ENCODE data around the gene OR6B3.

DNA sequence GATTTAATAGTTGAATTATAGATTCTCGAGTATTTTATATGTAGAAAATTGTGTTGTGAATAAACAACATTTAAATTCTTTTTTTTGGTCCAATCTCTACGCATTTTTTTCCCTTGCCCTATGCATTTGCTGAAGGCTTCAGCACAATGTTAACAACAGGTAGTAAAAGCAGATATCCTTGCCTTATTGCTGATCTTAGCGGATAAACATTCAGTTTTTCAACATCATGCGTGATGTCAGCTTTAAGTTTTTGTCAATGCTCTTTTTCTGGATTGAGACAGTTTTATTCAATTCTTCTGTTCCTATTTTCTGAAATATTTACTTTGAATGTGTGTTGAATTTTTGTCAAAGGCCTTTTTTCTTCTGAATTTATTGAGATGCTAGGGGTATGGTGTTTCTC lies 11.6 kb upstream of the OR6B3 start:
- TF ChIP-seq, protein P1, sequence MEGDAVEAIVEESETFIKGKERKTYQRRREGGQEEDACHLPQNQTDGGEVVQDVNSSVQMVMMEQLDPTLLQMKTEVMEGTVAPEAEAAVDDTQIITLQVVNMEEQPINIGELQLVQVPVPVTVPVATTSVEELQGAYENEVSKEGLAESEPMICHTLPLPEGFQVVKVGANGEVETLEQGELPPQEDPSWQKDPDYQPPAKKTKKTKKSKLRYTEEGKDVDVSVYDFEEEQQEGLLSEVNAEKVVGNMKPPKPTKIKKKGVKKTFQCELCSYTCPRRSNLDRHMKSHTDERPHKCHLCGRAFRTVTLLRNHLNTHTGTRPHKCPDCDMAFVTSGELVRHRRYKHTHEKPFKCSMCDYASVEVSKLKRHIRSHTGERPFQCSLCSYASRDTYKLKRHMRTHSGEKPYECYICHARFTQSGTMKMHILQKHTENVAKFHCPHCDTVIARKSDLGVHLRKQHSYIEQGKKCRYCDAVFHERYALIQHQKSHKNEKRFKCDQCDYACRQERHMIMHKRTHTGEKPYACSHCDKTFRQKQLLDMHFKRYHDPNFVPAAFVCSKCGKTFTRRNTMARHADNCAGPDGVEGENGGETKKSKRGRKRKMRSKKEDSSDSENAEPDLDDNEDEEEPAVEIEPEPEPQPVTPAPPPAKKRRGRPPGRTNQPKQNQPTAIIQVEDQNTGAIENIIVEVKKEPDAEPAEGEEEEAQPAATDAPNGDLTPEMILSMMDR (IDR thresholded peaks at IDR 0.05), result no peak
- TF ChIP-seq POLR2AphosphoS5 (IDR thresholded peaks at IDR 0.05; ENCODE audit: low read depth, low read length) (no peak), TCF7L2 (IDR thresholded peaks at IDR 0.05; ENCODE audit: low read depth, low read length) (no peak)
- TF ChIP-seq, protein P2, sequence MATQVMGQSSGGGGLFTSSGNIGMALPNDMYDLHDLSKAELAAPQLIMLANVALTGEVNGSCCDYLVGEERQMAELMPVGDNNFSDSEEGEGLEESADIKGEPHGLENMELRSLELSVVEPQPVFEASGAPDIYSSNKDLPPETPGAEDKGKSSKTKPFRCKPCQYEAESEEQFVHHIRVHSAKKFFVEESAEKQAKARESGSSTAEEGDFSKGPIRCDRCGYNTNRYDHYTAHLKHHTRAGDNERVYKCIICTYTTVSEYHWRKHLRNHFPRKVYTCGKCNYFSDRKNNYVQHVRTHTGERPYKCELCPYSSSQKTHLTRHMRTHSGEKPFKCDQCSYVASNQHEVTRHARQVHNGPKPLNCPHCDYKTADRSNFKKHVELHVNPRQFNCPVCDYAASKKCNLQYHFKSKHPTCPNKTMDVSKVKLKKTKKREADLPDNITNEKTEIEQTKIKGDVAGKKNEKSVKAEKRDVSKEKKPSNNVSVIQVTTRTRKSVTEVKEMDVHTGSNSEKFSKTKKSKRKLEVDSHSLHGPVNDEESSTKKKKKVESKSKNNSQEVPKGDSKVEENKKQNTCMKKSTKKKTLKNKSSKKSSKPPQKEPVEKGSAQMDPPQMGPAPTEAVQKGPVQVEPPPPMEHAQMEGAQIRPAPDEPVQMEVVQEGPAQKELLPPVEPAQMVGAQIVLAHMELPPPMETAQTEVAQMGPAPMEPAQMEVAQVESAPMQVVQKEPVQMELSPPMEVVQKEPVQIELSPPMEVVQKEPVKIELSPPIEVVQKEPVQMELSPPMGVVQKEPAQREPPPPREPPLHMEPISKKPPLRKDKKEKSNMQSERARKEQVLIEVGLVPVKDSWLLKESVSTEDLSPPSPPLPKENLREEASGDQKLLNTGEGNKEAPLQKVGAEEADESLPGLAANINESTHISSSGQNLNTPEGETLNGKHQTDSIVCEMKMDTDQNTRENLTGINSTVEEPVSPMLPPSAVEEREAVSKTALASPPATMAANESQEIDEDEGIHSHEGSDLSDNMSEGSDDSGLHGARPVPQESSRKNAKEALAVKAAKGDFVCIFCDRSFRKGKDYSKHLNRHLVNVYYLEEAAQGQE (IDR thresholded peaks at IDR 0.05; ENCODE audit: insufficient read depth in 1 of 2, low read depth in 2 of 2, low read length in 1 of 2), result no peak

All from Panc1 (cell line).